HepG2 (cell line): Measurements from ENCODE around the gene NUP93. TPM values are rescaled to one million over a fixed set of nuclear protein-coding genes. Genes with fewer than 3 reads are reported as not detected.
A peak's percentile ranks its signal among the peaks of the same experiment; 100 is the strongest.

Experiments
- ARID5B ChIP-seq: IDR thresholded peaks from 2 replicates; pipeline ENCODE4 v1.4.0; 2020; ENCODE audit warnings: mild to moderate bottlenecking, missing genetic modification reagents
- ATF1 ChIP-seq: IDR thresholded peaks from 2 replicates; pipeline ENCODE4 v1.6.1; 2016; ENCODE audit warnings: mild to moderate bottlenecking, control low read depth
- FOXK1 ChIP-seq: sonication (generic); formaldehyde crosslinking; IDR thresholded peaks from 2 replicates; pipeline ENCODE4 v1.4.0; 2020; ENCODE audit warnings: low read depth, missing genetic modification reagents, borderline replicate concordance
- HDAC2 ChIP-seq: sonication (generic); formaldehyde crosslinking; IDR thresholded peaks from 2 replicates; pipeline ENCODE4 v1.4.0; 2020; ENCODE audit warnings: missing genetic modification reagents
- HNRNPL ChIP-seq: fragments of 200-400 bp; formaldehyde crosslinking; IDR thresholded peaks from 2 replicates; pipeline ENCODE4 v1.6.1; 2017; ENCODE audit warnings: mild to moderate bottlenecking, low read depth, low read length
- ISX ChIP-seq: sonication (generic); formaldehyde crosslinking; conservative IDR thresholded peaks from 2 replicates; pipeline ENCODE4 v1.5.0; 2020; ENCODE audit warnings: missing genetic modification reagents
- LCORL ChIP-seq, 2 experiments: fragments of 450-650 bp in 1 of 2; sonication (generic) in 1 of 2; formaldehyde crosslinking in 1 of 2; IDR thresholded peaks; 2 replicates each; pipeline versions ENCODE4 v1.5.0 to v1.6.1; 2017 to 2020; ENCODE audit warnings: antibody characterized with exemption in 1 of 2, missing genetic modification reagents in 1 of 2
- MIXL1 ChIP-seq: IDR thresholded peaks from 2 replicates; pipeline ENCODE4 v1.6.1; 2016
- PAXIP1 ChIP-seq: sonication (generic); formaldehyde crosslinking; conservative IDR thresholded peaks from 2 replicates; pipeline ENCODE4 v1.4.0; 2020; ENCODE audit warnings: mild to moderate bottlenecking, missing genetic modification reagents, moderate library complexity
- PHF5A ChIP-seq: IDR thresholded peaks from one replicate; pipeline ENCODE4 v1.6.1; 2018; ENCODE audit warnings: low read depth, missing genetic modification reagents; ENCODE audit not compliant: unreplicated experiment
- RFXANK ChIP-seq: IDR thresholded peaks from 2 replicates; pipeline ENCODE4 v1.6.1; 2016
- SETDB1 ChIP-seq: sonication (generic); formaldehyde crosslinking; IDR thresholded peaks from 2 replicates; pipeline ENCODE4 v1.5.1; 2020; ENCODE audit warnings: missing genetic modification reagents, mild to moderate bottlenecking, borderline replicate concordance
- SMARCC2 ChIP-seq: fragments of 450-650 bp; IDR thresholded peaks from 2 replicates; pipeline ENCODE4 v1.6.1; 2017; ENCODE audit warnings: antibody characterized with exemption, mild to moderate bottlenecking
- TEAD3 ChIP-seq: optimal IDR thresholded peaks from 2 replicates; pipeline ENCODE3; 2016; ENCODE audit warnings: borderline replicate concordance
- ZMAT5 ChIP-seq: sonication (generic); formaldehyde crosslinking; IDR thresholded peaks from 2 replicates; pipeline ENCODE4 v1.5.0; 2020; ENCODE audit warnings: mild to moderate bottlenecking, low read depth, missing genetic modification reagents, borderline replicate concordance
- ZNF121 ChIP-seq: sonication (generic); formaldehyde crosslinking; IDR thresholded peaks from 2 replicates; pipeline ENCODE4 v1.5.0; 2020; ENCODE audit warnings: mild to moderate bottlenecking, missing genetic modification reagents
- ZNF280D ChIP-seq: sonication (generic); formaldehyde crosslinking; IDR thresholded peaks from 2 replicates; pipeline ENCODE4 v1.5.1; 2020; ENCODE audit warnings: mild to moderate bottlenecking, missing genetic modification reagents
- ZNF530 ChIP-seq: sonication (generic); formaldehyde crosslinking; IDR thresholded peaks from 2 replicates; pipeline ENCODE4 v1.5.0; 2020; ENCODE audit warnings: low read depth, mild to moderate bottlenecking, missing genetic modification reagents
- ZNF746 ChIP-seq: sonication (generic); formaldehyde crosslinking; IDR thresholded peaks from 2 replicates; pipeline ENCODE4 v1.8.0; 2022; ENCODE audit warnings: mild to moderate bottlenecking, missing genetic modification reagents
- ZNF768 ChIP-seq: sonication (generic); formaldehyde crosslinking; IDR thresholded peaks from 2 replicates; pipeline ENCODE4 v1.4.0; 2020; ENCODE audit warnings: missing genetic modification reagents
- polyA plus RNA-seq, 8 experiments: library from polyadenylated mRNA; depleted of rRNA in 3 of 8; stranded (reverse) in 7 of 8; unstranded in 1 of 8; fragments of >200 nt; fragmentation: Illumina TruSeq in 4 of 8; extraction: Trizol in 4 of 8; gene quantifications; 2 replicates each; pipeline versions ENCODE4 v1.2.1 to v1.2.3, GENCODE V29; 2011 to 2016; ENCODE audit warnings: low read depth in 4 of 8, missing spikeins in 1 of 8, mixed read lengths in 1 of 8; ENCODE audit not compliant: insufficient read depth in 1 of 8
- total RNA-seq, 5 experiments: library from RNA; depleted of rRNA; stranded (reverse); fragments of >200 nt; fragmentation: Illumina TruSeq; extraction: Trizol; gene quantifications; 2 replicates each; pipeline ENCODE4 v1.2.3, GENCODE V29; 2016; ENCODE audit warnings: low read depth in 1 of 5

The NUP93 gene
- total and polyA plus RNA-seq, 2 of the 13 experiments (the other 11 are each of a cell fraction or from before 2014, with no cell fraction given), result 58.5 to 140 TPM

- TF ChIP-seq ARID5B (no peak), ATF1 (CRISPR knock-in tag) (peak; percentile 37; the same call in 1 of the 2 replicates), ZMAT5 (CRISPR knock-in tag) (no peak), HNRNPL (no peak), PHF5A (CRISPR knock-in tag) (no peak), PAXIP1 (CRISPR knock-in tag) (peak; percentile 48), ZNF121 (CRISPR knock-in tag) (no peak), ISX (CRISPR knock-in tag) (no peak), RFXANK (CRISPR knock-in tag) (no peak), ZNF280D (CRISPR knock-in tag) (no peak), HDAC2 (CRISPR knock-in tag) (0 out of 2 replicates have a peak, but pooled peaks have one; percentile 20), ZNF746 (CRISPR knock-in tag) (no peak), ZNF530 (CRISPR knock-in tag) (no peak), MIXL1 (CRISPR knock-in tag) (0 out of 2 replicates have a peak, but pooled peaks have one; percentile 29), SETDB1 (CRISPR knock-in tag) (no peak), TEAD3 (CRISPR knock-in tag) (peak; percentile 97), LCORL (IDR thresholded peaks at IDR 0.05) (no peak), LCORL (CRISPR knock-in tag; IDR thresholded peaks at IDR 0.05) (peak; percentile 55; the same call in 1 of the 2 replicates), SMARCC2 (no peak), ZNF768 (CRISPR knock-in tag) (no peak), FOXK1 (CRISPR knock-in tag) (no peak)
These were observed 15.2 kb downstream of the NUP93 start (continued) for GRCh38 chr16:56744996-56745640.
